WERI-Rb-1 (cell line): Measurements from ENCODE around the gene MRTFB.

Source experiments
- DNase-seq: peaks from one replicate; pipeline ENCODE4 v3.0.0-alpha.2; 2020
- H3K27ac ChIP-seq: fragments of 250-450 bp; sonication (Bioruptor Pico); 2 replicates; pipeline ENCODE4 v1.5.1; 2020; ENCODE audit warnings: mild to moderate bottlenecking, moderate library complexity
- H3K27me3 ChIP-seq: fragments of 250-450 bp; sonication (Bioruptor Pico); 2 replicates; pipeline ENCODE4 v1.5.1; 2021; ENCODE audit warnings: mild to moderate bottlenecking, low read depth, moderate library complexity; ENCODE audit not compliant: insufficient read depth, severe bottlenecking
- H3K36me3 ChIP-seq: fragments of 250-450 bp; sonication (Bioruptor Pico); 2 replicates; pipeline ENCODE4 v1.5.1; 2020; ENCODE audit warnings: mild to moderate bottlenecking, moderate library complexity
- H3K4me3 ChIP-seq: 2 replicates; pipeline ENCODE4 v1.5.1; 2011; ENCODE audit warnings: low read depth, mild to moderate bottlenecking, control low read depth, low read length
- H3K9me3 ChIP-seq: fragments of 250-450 bp; sonication (Bioruptor Pico); 2 replicates; pipeline ENCODE4 v1.5.1; 2021; ENCODE audit warnings: mild to moderate bottlenecking, moderate library complexity; ENCODE audit not compliant: severe bottlenecking
- TF ChIP-seq, protein P1 (sequence below): IDR thresholded peaks from 2 replicates; pipeline ENCODE4 v1.5.1; 2011; ENCODE audit warnings: low read depth, mild to moderate bottlenecking, control low read depth, inconsistent platforms, low read length

Gene MRTFB

DNA sequence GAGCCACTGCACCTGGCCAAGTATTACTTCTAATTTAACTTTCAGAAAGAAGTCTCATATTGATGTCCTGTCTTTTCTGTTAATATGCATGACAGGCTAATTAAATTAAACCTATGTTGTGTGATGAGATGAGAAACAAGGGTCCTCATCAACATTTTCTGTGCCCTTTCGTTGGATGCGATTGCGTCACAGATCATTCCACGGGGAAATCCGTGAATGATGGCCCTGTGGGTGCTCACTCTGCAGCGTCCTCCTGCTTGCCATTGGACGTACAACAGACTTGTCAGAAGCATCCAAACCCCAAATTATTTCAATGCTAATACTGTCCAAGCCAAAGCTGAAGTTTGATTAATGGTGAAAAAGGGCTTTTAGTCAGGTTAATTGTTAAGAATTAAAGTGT, 197.0 kb downstream of the MRTFB start:
- TF ChIP-seq, protein P1, sequence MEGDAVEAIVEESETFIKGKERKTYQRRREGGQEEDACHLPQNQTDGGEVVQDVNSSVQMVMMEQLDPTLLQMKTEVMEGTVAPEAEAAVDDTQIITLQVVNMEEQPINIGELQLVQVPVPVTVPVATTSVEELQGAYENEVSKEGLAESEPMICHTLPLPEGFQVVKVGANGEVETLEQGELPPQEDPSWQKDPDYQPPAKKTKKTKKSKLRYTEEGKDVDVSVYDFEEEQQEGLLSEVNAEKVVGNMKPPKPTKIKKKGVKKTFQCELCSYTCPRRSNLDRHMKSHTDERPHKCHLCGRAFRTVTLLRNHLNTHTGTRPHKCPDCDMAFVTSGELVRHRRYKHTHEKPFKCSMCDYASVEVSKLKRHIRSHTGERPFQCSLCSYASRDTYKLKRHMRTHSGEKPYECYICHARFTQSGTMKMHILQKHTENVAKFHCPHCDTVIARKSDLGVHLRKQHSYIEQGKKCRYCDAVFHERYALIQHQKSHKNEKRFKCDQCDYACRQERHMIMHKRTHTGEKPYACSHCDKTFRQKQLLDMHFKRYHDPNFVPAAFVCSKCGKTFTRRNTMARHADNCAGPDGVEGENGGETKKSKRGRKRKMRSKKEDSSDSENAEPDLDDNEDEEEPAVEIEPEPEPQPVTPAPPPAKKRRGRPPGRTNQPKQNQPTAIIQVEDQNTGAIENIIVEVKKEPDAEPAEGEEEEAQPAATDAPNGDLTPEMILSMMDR, result no peak
- H3K4me3 ChIP-seq, result no peak overlapping the region
- no peak overlapping the region for H3K27ac ChIP-seq
- no peaks in the 10 kb centered on the region for H3K27me3 ChIP-seq
- no peak for DNase-seq
- H3K36me3 ChIP-seq, result peaks cover 9% of the 10 kb centered on the region
- no peaks in the 10 kb centered on the region for H3K9me3 ChIP-seq

DNA sequence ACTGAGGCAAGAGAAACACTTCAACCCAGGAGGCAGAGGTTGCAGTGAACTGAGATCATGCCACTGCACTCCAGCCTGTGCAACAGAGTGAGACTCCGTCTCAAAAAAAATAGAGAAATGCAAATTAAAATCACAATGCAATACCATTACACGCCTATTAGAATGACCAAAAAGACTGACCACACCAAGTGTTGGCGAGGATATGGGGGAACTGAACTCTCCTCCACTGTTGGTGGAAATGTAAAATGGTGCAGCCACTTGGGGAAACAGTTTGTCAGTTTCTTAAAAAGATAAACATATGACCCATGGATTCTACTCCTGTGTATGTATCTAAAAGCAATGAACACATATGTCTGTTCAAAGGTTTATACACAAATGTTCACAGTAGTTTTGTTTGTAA, 204.8 kb downstream of the MRTFB start:
- Histone ChIP-seq H3K4me3 (no peak overlapping the region), H3K27ac (no peak overlapping the region), H3K27me3 (no peaks in the 10 kb centered on the region), H3K9me3 (no peaks in the 10 kb centered on the region), H3K36me3 (no peaks in the 10 kb centered on the region)
- no peak for DNase-seq
- TF ChIP-seq, protein P1, result no peak

DNA sequence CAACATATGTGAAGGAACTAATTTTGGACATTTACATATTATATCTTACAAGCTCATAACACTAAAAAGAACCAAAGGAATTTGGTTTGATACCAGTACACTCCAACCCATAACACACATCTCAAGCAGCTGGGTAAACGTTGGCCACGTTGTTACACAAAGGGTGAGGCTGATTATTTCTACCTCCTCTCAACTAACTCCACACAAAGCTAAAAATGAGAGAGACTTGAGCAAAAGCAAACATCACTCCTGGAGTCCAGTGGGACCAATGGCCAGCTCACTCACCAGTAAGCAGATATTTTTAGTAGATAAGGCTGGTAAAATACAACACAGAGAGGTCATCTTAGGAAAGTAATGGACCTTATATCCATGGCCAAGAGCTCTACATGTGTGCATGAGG, 207.6 kb downstream of the MRTFB start:
- Histone ChIP-seq H3K27ac (no peak overlapping the region), H3K36me3 (no peaks in the 10 kb centered on the region), H3K27me3 (no peaks in the 10 kb centered on the region), H3K9me3 (no peaks in the 10 kb centered on the region), H3K4me3 (no peak overlapping the region)
- DNase-seq, result no peak
- TF ChIP-seq, protein P1, result no peak

DNA sequence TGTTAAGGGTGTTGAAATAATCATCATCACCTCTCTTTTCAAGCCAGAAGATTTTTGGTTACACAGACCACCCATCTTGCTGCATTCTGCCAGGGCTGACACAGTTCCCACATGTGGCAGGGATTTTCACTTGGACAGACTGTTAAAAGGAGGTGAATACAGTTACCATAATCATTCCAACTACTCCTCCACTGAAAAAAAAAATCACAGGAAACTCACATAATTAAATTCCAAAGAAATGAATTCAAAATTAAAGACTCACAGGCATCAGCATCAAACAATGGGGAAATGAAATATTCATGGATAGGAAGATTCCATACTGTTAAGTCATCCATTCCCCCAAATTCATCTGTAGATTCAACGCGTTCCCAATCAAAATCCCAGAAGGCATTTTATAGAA, 209.4 kb downstream of the MRTFB start:
- TF ChIP-seq, protein P1, result no peak
- Histone ChIP-seq H3K4me3 (no peak overlapping the region), H3K27me3 (no peaks in the 10 kb centered on the region), H3K9me3 (no peaks in the 10 kb centered on the region), H3K36me3 (peaks cover 2% of the 10 kb centered on the region; the same call in 1 of the 2 replicates), H3K27ac (no peak overlapping the region)
- DNase-seq, result no peak

DNA sequence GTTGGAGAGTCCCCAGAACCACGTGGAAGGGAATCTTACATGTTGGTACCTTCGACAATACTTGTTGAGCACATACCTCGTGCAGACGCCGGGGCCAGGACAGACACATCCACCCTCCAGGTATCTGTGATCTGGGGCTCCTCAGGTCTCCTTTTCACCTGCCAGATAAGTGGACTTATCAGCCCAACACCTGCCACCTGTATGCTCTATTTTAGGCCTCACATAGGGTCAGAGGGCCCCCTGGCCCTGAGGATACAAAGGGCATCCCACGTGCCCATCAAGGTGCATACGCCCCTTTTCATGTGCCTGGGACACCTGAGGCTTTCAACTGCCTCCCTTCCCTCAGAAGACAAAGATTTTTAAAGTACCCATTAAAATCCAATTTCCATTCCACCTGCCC, 212.7 kb downstream of the MRTFB start:
- peaks cover 2% of the 10 kb centered on the region; the same call in 1 of the 2 replicates for H3K36me3 ChIP-seq
- no peaks in the 10 kb centered on the region for H3K27me3 ChIP-seq
- no peak overlapping the region for H3K4me3 ChIP-seq
- no peaks in the 10 kb centered on the region for H3K9me3 ChIP-seq
- TF ChIP-seq, protein P1, result no peak
- H3K27ac ChIP-seq, result no peak overlapping the region
- no peak for DNase-seq

DNA sequence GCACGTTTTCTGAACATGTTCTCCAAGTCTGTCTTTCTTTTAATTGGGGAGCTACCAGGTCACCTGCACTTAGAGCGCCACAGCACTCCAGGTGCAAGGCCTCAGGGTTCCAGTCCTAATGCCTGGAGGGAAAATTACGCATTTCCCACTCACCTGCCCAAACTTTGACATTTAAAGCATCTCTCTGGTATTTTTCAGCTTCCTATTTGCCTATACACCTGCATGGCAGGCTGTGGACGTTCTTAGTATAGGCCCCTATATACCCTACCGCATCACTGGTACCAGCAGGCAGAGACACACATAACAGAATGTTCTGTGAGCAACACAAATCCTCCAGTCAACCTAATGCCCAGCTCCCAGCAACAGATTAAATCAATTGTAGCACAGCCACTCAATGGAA, 213.3 kb downstream of the MRTFB start:
- peaks cover 2% of the 10 kb centered on the region; the same call in 1 of the 2 replicates for H3K36me3 ChIP-seq
- H3K4me3 ChIP-seq, result peak overlapping the region; percentile 86
- no peak overlapping the region for H3K27ac ChIP-seq
- TF ChIP-seq, protein P1, result no peak
- no peaks in the 10 kb centered on the region for H3K27me3 ChIP-seq
- H3K9me3 ChIP-seq, result peaks cover 3% of the 10 kb centered on the region
- DNase-seq, result peak; percentile 15
